Umbilical cord (tissue), 2 donors: ENCODE measurements around the gene PPIA. TPM values are rescaled to one million over a fixed set of nuclear protein-coding genes. Genes with fewer than 3 reads are reported as not detected.
"Not testable (repeated sequence)": the region's sequence is repeated elsewhere in the genome, so short reads cannot be mapped to it uniquely, and the experiment has no call there.

ENCODE experiments used
- DNase-seq: peaks from one replicate; pipeline ENCODE4 v3.0.0-alpha.2; 2015; ENCODE audit warnings: low spot score
- total RNA-seq: library from RNA; depleted of rRNA; stranded (reverse); fragments of >200 nt; gene quantifications from one replicate; pipeline ENCODE4 v1.2.3, GENCODE V29; 2014; ENCODE audit warnings: low replicate concordance; ENCODE audit not compliant: insufficient read depth

The PPIA gene
- total RNA-seq, 1 donor from 2014 or later = 1,749 TPM

DNA sequence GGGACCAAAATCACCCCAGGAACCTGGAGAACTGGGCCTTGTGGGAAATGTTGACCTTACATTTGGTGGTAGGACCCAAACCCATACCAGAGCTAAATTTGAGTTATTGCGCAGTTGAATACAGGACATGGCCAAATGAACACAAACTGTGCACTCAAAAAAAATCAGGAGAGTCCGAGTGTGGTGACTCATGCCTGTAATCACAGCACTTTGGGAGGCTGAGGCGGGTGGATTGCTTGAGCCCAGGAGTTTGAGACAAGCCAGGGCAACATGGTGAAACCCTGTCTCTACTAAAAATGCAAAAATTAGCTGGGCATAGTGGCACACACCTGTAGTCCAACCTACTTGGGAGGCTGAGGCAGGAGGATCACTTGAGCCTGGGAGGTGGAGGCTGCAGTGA, 11.3 kb upstream of the PPIA start:
- not testable (repeated sequence) for DNase-seq

DNA sequence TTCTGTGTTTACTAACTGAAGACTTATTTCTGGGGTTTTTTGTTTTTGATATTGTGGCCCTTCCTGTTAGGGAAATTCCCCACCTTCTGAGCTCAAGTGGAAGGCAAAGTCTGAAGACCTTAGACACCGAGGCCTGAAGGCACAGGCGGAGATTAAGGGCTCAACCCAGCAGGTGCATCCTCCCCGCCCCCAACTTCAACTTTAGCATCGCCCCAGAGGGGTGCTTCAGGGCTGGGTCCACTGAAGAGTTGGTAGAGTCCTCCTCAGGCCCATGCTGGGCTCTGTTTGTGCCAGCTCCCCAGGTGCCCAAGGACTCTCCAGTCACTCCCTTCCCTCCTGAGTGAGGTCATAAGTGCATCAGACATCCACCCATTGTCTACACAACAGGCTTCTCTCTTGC, 9.4 kb upstream of the PPIA start:
- no peak for DNase-seq

DNA sequence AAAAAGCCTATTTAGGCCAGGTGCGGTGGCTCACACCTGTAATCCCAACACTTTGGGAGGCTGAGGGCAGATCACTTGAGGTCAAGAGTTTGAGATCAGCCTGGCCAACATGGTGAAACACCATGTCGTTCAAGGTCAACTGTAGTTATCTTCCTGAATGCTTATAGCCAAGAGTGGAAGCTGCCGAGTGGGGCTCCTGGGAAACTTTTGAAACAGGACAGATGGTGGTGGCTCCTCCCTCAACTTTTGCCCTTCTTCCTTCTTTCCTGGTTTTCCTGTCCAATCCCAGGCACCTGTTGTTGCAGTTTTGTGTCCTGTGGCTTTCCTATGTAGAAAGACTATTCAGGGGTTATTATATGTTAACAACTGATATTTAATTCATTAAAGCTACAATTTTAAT, 8.7 kb upstream of the PPIA start:
- DNase-seq = no peak

DNA sequence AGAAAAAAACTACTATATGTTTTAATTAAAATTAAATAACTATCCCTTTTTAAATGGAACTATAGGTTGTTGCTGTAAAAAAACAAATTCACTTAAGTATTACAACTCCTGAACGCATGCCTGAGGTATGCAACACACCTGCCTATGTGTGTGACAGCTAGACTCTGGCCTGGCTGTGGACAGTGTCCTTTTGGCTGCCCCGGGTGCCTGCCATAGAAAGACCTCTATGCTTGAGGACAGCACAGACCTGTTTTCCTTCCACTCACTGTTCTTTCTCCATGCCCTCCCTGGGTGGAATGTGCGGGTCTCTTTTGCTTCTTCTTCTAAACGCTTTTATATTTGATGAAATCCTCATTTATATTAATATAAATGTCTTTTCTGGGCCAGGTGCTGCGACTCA, 6.5 kb upstream of the PPIA start:
- no peak for DNase-seq

DNA sequence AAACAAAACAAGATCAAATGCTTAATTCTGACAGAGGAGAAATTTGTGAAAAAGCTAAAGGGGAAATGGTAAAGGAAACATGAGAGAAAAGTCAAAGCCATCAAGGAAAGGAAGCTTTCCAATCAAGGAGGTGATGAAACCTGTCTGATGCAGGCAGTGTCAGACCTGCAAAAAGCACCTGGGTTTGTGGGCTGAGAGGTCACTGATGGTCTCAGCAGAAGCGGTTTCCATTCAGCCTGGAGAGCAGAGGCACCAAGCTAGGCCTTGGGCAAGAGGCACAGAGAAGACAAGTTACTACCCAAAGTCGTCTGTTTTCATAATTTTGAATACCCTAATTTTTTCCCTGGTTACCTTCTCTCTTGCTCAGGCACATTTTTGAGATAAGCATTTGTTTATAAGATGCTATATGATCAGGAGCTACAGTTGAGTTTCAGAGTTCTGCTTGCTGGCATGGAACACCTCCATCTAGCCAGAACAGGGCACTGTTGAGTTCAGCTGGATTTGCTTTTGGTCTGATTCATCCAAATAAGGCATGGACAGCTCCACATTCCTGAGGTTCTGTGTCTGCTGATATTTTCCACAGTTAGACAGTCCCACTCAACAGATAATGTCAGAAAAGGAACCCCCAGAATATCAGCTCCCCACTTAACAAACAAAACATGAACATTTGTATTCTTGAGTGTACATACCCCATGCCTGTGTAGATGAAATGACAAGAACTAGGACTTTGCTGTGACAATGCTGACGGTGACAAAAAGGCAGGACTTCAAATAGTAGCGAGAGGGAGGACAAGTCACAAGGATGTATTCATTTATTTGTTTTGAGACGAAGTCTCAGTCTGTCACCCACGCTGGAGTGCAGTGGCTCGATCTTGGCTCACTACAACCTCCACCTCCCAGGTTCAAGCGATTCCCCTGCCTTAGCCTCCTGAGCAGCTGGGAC, 4.9 kb upstream of the PPIA start:
- peak; percentile 82 for DNase-seq

DNA sequence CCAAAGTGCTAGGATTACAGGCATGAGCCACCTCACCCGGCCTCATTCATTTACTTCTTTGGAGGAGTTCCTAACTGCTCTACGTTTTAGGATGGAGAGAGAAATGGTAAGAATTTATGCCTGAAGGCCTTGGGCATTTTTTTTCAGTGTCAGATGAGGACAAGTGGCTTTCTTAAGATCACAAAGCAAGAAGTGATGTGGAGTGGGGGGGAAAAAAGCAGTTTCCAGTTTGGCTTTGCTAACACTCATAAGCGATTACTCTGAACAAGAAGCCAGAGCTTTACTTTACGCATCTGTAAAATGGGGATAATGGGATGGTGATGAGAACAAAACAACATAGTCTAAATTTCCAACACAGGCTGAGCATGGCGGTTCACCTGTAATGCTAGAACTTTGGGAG, 2.6 kb upstream of the PPIA start:
- DNase-seq = peak; percentile 17

DNA sequence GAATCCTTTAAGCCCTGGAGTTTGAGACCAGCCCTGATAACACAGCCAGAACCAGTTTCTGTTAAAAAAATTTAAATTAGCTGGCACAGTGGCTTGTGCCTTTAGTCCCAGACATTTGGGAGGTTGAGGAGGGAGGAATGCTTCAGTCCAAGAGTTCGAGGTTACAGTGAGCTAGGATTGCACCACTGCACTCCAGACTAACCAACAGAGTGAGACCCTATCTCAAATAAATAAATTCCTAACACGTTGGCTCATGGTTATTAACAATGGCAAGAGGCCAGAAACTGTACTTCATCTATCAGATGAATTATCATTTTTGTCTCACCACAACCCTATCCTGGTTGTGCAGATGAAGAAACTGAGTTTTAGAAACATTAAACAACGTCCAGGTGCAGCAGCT, 2.1 kb upstream of the PPIA start:
- no peak for DNase-seq

DNA sequence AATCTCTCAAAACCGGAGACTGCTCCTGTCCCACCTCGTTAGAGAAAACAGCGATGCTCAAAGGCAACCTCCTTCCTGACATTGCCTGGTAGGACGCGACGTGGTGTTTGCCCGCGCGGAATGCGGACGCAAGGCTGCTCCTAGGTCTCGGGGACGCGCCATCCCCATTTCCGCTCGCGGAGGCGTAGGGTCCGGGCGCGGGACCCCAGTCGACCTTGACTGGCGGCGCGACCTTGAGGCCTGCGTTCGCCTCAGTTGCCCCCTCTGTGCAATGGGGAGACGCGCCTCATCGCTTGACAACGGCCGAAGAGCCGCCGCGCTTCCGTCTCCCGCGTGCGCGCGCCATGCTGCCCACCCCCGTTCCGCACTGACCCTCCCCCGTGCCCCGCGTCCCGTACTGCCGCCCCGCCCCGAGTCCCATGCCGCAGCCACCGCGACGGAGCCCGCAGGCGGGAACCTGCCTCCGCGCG, 412 bp upstream of the PPIA start:
- DNase-seq = peak; percentile 63

DNA sequence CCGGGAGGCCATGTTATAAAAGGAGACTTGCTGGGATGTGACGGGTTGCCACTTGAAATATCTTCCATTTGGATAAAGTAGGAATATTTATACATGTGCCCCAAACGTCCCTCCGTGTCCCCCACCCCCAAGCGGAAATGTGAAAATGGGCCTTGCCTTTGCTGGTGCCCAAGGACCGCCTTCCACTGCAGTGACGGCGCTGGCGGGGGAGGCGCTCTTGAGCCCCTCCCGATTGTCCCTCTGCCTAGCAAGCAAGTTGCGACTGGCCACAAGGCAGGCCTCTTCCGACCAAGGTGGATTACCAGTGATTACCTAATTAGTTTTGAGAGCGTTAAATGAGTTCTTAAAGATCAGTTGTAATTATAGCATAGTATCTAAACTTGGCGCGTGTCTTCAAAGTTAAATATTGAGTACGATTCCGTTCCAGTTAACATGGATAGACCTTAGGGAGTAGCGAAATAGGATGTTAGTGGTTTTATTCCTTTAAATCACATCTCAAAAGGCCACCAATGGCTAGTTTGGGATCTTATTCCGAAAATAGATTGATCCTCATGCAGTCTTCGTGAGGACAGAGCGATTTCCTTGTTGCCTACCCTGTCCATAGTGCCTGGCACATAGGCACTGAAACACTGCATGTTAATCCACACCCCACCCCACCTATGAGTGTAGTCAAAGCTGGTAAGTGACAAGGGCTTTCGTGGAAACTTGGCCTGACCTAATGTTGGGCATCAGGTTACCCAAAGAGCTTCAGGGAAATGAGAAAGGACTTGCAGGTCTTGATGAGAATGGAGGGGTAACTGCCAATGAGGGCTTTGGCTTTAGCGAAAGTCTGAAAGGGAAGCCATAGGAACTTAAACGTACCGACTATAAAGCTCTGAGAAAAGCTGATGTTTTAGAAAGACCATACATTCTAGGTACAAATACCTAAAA, 1.1 kb downstream of the PPIA start:
- DNase-seq = peak; percentile 94

DNA sequence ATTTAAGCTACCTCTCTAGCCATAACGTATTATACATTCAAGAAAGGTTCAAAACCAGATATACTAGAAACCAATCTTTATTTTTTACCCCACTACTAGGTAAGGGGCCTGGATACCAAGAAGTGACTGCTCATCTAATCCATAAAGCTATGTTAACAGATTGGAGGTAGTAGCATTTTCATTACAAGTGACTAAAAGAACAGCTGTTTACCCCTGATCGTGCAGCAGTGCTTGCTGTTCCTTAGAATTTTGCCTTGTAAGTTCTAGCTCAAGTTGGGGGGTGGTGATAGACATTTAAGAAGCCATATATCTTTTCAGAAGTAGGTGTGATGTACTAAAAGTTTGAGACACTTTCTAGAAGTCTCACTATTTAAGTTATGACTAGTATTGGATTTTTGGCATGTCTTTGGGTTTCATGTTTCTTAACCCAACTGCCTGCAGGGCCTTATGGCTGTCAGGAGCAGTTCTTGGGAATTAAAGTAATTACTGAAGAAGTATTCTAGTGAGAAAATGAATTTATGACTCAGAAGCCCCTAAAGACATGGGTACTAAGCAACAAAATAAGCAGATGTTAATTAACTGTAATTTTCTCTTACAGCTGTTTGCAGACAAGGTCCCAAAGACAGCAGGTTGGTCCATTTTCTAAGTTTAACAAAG, 2.3 kb downstream of the PPIA start:
- DNase-seq = no peak

DNA sequence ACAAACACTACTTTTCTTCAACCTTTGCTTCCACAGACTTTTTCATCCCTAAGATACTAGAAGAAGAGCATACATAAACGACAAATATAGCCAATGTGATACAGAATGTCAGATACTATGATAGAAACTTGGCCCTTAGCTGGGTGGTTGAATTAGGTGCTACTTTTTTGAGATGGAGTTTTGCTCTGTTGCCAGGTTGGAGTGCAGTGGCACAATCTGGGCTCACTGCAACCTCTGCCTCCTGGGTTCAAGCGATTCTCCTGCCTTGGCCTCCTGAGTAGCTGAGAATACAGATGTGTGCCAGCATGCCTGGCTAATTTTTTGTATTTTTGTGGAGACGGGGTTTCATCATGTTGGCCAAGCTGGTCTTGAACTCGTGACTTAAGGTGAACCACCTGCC, 3.5 kb downstream of the PPIA start:
- no peak for DNase-seq

DNA sequence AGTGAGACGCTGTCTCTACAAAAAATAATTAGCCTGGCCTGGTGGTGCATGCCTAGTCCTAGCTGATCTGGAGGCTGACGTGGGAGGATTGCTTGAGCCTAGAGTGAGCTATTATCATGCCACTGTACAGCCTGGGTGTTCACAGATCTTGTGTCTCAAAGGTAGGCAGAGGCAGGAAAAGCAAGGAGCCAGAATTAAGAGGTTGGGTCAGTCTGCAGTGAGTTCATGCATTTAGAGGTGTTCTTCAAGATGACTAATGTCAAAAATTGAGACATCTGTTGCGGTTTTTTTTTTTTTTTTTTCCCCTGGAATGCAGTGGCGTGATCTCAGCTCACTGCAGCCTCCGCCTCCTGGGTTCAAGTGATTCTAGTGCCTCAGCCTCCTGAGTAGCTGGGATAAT, 5.4 kb downstream of the PPIA start:
- DNase-seq = no peak

DNA sequence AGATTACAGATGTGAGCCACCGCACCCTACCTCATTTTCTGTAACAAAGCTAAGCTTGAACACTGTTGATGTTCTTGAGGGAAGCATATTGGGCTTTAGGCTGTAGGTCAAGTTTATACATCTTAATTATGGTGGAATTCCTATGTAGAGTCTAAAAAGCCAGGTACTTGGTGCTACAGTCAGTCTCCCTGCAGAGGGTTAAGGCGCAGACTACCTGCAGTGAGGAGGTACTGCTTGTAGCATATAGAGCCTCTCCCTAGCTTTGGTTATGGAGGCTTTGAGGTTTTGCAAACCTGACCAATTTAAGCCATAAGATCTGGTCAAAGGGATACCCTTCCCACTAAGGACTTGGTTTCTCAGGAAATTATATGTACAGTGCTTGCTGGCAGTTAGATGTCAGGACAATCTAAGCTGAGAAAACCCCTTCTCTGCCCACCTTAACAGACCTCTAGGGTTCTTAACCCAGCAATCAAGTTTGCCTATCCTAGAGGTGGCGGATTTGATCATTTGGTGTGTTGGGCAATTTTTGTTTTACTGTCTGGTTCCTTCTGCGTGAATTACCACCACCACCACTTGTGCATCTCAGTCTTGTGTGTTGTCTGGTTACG, 6.0 kb downstream of the PPIA start:
- no peak for DNase-seq

DNA sequence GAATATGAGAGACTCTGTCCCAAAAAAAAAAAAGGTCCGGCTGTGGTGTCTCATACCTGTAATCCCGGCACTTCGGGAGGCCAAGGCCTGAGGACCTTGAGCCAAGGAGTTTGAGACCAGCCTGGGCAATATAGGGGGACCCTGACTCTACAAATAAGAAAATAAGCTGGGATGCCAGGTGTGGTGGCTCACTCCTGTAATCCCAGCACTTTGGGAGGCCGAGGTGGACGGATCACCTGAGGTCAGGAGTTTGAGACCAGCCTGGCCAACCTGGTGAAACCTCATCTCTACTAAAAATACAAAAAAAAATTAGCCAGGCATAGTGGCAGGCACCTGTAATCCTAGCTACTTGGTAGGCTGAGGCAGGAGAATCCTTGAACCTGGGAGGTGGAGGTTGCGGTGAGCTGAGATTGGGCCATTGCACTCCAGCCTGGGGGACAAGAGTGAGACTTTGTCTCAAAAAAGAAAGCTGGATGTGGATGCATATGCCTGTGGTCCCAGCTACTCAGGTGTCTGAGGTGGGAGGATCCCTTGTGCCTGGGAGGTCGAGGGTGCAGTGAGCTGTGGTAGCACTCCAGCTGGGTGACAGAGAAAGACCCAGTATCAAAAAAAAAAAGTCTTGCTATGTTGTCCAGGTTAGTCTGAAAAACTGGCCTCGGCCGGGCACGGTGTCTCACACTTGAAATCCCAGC, 7.5 kb downstream of the PPIA start:
- DNase-seq = not testable (repeated sequence)

DNA sequence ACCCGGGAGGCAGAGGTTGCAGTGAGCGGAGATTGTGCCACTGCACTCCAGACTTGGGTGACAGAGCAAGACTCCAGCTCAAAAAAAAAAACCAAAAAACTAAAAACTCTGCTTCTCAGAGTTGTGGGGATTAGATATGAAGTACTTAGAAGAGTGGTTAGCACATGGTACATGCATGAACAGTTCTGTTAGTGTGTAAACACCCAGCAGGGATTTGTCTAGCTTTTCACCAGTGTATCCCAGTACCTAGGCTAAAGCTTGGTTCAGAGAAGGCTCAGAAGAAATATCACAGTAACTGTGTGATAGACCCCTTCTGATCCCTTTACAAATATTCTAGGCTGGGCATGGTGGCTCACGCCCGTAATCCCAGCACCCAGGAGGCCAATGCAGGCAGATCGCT, 9.5 kb downstream of the PPIA start:
- no peak for DNase-seq

DNA sequence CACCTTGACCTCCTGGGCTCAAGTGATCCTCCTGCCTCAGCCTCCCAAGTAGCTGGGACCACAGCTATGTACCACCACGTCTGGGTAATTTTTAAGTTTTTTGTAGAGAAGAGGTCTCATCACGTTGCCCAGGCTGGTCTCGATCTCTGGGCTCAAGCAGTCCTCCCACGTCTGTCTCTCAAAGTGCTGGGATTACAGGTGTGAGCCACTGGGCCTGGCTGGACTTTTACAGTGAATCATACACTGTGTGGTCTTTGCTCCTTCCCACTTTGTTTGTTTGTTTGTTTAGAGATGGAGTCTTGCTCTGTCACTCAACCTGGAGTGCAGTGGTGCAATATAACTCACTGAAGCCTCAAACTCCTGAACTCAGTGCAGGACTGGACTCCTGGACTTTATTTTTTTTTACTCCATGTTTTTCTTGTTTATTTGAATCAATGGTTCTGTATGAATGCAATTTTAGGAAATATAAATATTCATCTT, 12.5 kb downstream of the PPIA start:
- DNase-seq = no peak

DNA sequence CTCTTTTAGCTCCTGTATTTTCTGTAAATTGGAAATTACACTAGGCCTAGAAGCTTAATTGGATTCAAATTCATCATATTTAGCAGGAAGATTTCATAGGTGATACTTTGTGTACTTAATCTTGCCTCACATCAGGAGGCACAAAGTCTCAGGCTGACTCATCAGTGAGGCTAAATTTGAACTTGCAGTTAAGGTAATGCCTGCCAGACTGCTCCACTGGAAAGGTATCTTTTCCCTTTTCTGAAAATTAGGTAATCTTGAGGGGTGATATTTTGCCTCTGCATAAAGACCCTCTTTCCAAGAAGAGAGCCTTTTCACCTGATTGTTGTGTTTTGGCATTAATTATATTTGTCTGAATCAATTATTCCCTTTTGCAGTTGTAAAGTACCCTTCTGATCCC, 14.6 kb downstream of the PPIA start:
- DNase-seq = no peak

DNA sequence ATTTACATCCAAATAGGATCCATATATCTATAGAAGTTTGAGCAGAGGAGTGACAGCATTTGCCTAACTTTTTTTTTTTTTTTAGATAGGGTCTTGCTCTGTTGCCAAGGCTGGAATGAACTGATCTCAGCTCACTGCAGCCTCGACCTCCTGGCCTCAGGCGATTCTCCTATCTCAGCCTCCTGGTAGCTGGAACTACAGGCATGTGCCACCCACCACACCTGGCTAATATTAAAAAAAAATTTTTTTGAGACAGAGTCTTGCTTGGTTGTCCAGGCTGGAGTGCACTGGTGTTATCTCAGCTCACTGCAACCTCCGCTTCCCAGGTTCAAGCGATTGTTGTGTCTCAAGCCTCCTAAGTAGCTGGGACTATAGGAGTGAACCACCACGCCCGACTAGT, 15.1 kb downstream of the PPIA start:
- no peak for DNase-seq

DNA sequence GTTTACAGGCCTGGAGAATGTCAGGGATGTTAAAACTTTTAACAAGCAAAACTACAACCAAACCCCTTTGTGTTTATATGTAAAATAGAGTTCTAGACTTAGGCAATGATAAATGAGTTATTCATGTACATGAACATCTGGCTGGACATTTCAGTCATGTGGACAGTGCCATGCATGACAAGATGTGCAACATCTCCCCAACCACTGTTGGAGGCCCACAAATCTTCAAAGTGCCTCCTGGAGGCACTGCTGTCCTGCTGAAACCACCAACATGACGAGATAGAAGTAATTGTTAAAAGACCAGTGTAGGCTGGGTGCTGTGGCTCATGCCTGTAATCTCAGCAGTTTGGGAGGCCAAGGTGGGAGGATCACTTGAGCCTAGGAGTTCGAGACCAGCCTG, 18.4 kb downstream of the PPIA start:
- DNase-seq = no peak

DNA sequence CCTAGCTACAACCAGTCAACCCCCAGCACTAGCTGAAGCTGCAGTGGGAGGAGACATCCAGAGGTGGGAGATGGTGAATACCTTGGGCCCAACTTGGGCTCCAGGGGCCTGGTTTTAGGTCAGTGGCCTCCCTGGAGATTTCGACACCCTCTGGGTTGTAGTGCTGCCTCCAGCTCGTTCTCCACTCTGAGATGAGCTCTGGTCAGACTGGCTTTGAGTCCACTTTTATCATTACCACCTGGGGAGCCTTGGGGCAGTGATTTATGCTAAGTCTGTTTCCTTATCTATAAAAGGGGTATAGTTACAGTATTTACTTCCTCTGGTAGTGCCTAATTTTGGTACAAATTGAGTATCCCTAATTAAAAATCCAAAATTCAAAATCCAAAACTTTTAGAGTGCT, 22.8 kb downstream of the PPIA start:
- no peak for DNase-seq
